Tongue (tissue), 2 donors: ENCODE results near the gene PEX14. TPM values are rescaled to one million over a fixed set of nuclear protein-coding genes. Genes with fewer than 3 reads are reported as not detected.

Source experiments
- DNase-seq: peaks from one replicate; pipeline ENCODE4 v3.0.0-alpha.2; 2015
- total RNA-seq: library from RNA; depleted of rRNA; stranded (reverse); fragments of >200 nt; gene quantifications from one replicate; pipeline ENCODE4 v1.2.3, GENCODE V29; 2014

PEX14 gene
- total RNA-seq, 1 donor from 2014 or later: 18.0 TPM

DNA sequence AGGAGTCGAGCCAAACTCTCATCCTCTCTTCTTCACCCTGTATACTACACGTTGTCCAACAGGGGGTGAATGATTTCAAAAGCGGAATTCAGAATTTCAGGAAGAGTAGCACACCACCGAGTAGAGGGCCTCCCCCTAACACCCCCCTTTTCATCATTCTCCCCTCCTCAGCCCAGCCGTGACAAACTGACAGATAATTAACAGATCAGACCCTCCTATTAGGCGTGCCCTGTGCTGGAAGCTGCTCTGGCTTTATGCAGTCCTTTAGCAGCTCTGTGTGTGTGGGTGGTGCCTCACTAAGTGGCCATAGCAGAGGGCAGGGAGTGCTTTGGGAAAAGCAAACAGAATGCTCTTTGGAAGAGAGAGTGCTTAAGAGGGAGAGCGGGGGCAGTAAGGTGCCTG, 44.3 kb downstream of the PEX14 start:
- no peak for DNase-seq

DNA sequence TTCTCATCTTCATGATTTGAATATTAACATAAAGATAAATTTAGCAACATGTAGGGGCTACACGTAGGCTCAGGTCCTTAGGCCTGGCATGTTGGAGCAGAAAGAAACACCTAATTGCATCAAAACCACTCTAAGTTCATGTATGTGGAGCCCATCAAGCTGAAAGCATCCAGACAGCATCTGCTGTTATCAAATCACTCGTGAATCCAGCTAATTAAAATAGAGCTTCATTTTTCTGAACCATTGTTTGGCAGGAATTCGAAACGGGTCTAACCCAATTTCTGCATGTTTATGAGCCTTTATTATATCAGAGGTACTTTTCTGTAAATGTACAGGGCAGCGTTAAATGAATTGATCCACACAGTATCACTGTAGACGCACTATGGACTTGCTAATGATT, 45.7 kb downstream of the PEX14 start:
- no peak for DNase-seq

DNA sequence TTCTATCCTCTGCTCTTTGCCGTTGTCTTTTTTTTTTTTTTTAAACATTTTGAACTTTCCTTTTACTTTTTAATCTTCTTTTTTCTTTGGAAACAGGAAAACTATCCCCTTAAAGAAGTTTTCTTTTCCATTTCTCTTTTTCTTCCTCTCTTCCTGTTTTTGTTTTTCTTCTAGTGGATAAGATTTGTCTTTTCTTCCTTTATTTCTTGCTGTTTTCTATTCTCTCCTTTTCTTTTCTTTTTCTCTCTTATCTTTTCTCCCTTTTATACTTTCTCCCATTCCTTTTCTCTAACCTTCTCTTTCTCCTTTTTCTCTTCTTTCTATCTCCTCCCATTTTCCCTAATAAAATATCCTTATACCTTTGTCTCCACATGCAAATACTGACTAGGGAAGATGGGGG, 46.2 kb downstream of the PEX14 start:
- no peak for DNase-seq

DNA sequence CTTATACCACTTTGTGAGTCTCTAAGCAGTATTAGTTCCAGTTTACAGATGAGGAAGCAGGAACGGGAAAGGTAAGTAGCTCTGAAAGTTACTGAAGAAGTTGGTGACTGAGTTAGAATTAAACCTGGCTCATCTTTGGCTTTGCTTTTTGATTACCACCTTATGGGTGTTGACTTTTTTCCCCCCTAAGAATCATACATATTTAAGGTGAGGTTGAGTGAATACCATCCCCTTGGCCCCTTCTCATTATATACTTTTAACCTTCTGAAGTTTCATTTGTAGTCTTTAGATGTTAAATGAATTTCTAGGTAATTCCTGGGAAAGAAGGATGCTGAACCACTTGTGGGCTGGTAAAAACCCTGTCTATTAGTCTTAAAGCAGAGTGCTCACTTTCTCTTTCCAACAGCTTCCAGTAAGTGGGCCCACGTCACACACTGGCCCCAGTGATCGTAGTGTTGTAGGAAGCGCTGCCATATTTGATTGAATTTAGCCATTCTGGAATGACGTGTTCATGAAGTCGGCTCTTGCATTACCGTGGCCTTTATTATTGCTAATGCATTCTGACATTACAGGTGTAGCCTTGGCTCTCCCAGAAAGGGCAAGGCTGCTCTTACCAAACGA, 46.9 kb downstream of the PEX14 start:
- no peak for DNase-seq

DNA sequence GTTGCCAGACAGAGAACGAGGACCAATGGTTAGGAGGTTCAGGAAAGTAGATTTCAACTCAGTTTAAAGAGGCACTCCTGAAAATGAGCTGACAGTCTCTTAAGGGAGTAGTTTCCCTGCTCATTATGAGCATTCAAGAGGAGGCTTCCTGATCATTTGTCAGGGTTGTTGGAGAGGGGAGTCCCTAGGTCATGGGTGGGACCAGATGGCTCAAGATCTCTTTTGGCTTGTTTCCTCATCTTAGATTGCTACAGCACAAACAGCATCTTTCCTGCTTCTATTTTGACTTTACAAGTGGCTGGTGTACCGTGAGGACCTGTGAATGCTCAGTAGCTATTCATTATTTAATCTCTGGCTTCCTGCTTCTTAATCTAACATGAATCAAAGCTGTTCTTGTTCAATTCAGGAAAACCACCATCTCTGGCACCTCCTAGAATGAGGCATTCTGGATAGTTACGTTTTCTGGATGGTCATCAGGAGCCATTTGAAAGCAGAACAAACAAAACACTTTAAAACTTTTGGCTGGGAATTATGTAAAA, 47.6 kb downstream of the PEX14 start:
- DNase-seq: no peak

DNA sequence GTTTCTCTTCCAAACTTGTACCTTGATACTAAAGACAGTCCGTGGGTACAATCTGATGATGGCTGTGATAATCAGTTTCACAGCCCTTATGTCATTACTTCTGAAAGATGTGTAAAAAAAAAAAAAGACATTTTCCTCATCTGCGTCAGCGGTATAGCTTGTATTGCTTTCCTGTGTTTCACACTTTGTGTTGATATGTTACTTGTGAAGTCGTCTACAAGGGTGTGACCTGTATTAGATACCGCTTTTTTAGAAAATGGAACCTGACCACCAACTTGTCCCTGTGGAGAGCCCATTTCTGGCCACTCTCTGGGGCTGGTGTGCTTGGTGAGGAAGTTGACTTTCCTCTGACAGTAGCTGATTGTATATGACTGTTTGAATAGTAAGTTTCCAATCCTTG, 50.5 kb downstream of the PEX14 start:
- DNase-seq: no peak

DNA sequence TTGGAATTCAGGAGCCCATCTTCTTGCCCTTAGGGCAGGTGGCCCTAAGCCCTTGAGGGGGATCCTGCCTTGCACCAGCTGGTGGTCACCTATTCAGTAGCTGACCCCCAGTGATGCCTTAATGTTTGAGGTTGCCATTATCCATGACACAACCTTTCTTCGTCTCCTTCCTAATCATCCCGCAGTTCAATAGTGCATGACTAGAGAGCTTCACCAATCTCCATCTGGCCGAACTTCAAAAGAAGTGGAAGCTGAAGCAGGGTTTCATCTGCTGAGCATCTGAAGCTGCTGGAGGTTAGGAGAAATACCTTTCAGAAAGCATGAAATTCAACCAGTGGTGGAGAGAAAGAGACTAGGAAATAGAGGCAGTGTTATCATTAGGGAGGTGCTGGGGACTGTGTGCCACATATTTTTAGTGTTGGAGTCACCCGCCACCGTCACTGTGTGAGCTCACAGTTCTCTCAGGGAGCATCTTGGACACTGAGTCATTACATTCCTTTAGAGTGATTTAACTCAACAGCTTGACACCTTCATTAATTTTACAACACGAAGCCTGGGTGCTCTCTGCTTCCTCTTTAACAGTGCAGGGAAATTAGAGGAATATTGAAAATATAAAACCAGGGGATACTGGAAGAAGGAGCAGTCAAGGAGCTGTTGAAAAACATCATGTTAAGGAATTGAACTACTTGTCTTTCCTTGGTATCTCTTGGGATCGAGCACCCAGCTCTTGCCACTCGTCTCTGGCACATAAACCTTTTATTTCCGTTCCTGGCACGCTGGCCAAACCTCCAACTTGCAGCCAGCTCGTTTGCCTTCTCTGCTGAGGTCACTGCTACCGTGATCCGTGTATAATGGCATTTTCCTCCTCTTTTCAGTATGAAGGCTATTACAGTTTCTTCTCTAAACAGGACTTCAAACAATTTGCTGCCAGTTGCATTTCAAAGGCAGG, 53.6 kb downstream of the PEX14 start:
- no peak for DNase-seq

DNA sequence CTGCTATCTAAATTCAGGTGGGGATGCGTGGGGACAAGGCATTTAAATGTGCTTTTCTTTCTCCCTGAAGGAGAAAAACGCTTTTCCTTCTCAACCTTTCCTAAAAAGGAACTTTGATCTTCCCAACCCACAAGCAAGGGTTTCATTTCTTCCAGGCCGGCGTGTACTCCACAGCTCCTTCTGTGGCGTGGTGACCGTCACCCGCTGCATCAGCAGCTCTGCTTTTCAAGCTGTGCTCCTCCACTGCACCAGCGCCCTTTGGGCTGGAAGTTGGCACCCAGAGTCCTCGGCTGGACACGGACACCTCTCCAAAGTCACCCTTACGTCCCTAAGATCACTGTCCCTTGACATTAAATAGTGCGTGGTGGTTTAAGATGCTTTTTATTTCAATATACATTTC, 54.3 kb downstream of the PEX14 start:
- DNase-seq: no peak

DNA sequence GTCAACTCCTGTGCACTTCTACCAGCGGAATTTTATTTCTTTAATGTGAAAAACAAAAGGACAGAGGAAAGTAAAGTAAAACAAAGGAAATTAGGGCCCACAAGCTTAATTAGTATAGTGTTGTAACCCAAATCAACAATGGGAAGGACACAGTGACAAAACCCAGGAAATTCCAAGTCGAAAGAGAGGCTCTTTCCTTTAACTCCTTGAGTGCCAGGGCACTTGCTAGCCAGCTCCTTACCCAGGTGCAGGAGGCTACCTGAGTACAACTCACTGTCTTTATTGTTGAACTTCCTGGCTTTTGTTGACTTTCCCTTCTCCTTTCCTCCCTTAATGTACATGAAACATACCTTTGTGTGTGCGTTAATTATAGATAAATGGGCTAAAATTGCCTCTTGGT, 55.0 kb downstream of the PEX14 start:
- no peak for DNase-seq

DNA sequence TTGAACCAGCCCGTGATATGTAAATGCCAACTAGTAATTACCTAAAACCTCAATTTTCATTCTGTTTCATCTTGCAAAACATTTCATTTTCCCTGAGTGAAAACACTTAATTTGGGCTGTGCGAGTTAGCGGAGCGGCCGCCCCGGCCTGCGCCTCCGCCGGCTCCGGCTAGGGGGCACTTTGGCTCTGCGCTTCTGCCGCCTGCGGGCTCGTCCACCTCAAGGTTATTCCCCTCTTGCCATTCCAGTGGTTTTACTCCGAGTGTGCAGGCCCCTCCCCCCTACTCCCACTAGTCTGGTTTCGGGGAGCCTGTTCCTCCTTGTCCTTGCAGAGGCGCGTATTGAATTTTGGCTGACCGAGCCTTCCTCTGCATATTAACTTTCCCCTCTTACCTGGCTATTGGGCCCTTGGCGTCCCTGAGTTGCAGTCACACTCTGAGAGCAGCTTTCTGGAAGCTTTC, 55.6 kb downstream of the PEX14 start:
- peak; percentile 76 for DNase-seq

DNA sequence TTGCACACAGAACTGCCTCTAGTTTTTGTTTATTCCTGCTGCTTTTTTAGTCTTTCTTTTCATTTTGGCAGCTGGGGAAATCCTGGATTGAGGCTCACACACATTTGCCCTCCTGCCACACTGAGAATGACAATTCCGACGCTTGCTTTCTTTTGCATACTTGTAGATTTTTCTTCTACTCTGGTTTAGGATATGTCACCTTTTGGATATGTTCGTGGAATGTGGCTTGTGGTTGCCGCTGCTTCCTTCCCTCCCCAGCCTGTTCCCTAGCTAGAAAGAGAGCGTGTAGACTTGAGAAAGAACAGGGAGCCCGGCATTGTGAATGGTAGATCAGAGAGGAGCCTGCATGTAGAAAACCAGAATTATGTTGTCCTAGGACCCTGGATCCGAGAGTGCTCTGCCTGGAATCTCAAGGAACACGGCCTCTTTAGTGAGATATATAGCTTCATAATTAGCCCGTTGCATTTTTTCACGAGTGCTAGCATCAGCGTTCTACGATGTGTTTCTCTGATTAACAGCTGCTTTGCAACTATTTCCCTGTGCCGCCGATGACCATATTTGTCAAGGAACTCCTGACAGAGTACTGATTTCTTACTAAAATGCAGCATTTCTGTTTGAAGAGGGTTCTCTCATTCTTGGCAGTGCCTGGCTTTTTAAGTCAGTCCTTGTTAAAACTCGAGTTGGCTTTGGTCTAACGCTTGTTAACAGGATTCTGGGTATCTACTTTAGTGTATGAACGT, 56.2 kb downstream of the PEX14 start:
- DNase-seq: no peak

DNA sequence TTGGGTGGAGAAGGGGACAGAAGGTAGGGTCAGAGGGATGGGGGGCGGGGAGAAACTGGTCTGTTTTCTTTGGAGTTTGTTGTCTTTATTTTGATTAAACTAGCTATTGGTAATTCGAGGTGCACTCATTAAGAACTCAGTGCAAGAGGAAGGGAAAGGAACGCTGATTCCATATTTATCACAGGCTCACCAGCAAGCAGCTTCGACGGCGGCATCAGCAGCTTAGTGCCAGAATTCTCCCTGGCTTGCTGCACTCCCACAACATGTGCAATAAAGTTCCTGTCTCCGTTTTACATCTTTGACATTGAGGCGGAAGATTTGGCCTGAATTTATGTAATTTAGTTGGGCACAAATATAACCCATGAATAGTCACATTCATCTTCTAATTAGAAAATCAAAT, 57.6 kb downstream of the PEX14 start:
- no peak for DNase-seq

DNA sequence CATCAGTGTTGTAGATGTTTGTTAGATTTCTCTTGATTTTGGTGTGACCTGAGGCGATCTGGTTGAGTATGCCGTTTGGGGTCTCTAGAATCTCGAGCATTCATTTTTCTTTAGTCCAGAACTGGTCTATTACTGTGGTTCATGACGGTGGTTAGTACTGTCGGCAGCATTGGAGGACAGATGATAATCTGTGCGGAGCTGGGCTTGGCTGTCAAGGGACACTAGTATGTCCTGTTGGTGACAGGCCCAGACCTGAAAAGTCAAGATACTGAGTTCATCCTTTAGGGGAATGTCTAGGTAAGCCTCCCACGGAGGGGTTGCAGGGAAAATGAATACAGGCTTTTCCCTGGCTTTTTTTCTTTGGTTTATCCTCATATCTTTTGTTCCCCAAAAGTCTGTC, 59.8 kb downstream of the PEX14 start:
- DNase-seq: no peak

DNA sequence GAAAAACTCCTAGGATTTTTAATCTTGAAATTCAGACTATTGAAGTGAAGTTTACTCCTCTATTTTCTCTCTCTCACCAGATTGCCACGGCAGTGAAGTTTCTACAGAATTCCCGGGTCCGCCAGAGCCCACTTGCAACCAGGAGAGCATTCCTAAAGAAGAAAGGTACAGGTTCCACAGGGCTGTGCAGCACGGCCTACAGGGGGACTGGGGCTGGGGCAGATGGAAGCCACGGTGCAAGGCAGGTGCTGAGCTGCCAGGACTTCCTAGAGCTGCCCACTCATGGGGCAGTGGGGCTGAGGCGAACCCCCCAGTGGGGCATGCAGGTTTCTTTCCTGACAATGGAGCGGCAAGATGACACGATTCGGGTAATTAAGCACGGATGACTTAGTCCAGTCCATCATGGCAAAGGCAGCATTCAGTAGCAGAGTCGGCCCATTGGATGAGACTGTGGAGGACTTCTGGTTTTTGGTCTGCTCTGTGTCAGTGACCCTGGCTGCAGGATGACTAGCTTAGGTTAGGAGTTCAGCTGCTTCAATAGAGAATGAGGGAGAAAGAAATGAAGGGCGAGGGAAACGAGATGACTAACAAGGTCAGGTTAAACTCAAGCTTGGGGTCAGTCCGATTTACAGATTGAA, 61.5 kb downstream of the PEX14 start:
- DNase-seq: no peak

DNA sequence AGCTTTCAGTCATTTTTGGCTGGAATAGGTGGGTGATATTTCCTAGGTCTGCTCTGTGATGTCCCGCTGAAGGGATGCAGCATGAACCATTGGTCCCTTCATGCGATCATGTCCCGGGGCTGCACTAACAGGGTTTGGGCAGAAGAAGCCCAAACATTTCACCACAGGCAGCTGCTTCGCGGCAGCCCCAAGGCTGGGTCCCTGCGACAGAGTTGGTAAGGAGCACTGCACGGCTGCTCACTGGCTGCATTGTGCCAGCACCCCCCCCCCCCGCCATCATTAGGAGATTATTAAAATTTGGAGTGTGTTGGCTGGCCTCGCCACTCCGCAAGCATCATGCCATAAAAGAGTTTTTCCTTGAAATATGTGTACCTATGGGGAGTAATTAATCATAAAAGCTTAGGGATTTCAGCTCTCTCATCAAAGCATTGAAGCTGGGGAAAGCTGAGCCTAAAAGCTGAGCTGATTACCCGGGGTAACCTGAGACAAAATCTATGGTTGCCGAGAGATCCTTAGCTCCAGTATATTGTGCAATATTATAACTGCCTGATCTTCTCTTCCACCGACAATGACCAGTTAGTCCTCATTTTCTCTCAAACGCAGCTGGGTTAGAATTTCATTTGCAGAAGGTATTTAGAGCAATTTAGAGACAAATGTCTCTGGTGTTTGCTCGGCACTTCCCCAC, 62.5 kb downstream of the PEX14 start:
- DNase-seq: no peak

DNA sequence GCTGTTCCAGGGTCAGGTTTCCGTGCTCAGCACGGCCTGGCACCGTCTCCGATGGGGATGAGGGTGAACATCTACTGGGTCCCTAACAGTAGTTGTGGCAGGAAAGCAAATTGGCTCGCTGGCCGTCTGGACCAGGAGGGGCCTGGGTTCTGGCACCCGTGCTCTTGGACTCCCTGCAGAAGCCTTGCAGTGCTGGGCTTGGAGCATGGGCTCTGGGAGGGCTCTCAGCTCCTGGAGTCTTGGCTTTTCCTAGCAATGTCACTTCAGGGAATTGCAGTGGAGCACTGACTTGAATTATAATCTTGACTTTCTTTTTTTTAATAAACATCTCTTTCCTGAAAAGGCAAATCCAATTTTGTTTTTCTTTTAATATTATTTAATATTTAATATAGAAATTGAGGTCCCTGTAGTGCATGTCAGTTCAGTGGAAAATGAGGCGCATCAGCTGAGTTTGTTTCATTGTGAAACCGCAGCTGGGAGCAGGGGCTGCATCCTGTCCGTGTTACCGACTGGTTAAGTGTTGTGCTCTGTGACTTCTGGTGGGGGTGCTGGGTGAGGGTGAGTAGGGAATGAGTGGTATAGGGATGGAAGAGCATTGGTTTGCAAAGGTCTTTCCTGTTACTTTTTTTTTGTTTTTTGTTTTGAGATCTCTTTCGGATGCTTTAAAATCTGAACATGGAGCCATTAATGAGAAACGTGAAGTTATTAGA, 64.1 kb downstream of the PEX14 start:
- no peak for DNase-seq

DNA sequence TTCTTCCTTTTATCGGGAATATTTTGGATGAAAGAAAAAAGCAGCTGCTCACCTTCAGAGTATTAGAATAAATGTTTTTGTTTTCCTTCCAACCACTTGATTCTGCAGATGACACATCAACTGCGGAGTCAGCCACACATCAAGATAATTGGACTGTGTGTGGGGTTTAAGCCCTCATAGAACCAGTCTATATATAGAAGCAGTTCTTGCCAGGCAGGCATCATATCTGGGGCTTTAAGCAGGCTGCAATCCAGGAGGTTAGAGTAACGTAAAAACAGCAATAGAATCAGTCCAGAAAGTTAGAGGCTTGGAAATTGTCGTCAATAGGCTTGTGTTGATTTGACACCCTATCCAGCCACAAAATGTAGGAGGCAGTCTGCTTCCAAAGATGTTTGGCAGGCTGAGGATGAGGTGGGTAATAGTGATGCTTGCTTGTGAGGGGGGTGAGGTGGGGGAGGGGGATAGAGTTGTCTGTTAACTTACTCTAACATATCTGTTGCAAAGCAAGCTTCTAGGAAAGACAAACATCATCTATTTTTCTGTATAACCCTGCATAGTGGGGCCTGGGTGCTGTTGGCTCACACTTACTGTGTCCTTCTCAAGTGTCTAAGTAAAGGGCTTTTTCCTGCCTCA, 64.8 kb downstream of the PEX14 start:
- no peak for DNase-seq

DNA sequence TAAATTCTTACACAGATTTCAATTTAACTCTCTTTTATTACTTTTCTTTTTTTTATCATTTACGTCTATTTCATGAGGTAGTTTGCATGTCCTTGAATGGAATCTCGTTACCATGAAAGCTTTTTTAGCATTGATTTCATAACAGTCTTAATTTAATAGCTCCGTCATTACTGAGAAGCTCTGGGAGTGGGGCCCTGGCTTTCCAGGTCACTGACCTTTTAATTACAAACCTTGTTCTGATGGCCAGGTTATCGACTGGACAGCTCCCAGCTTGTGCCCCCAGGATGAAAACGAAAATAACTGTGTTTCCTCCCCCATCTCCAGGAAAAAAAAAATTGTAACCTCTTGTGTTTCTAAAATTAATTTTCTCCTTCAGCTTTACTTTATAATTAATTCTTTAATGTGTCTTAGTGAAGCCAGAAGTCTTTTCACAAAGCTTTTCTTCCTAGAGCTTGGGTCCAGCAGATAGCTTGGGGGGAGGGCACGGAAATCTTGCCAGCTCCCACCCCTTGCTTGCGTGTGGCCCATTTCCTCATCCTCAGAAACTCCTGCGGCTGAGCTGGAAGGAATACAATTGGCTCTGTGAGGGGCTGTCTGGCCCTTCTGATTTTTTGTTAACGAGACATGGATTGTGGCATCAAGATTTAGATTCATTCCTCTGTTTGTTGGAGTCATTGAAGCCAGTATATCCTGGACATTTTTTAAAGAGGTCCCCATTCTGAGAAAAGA, 65.7 kb downstream of the PEX14 start:
- DNase-seq: no peak

DNA sequence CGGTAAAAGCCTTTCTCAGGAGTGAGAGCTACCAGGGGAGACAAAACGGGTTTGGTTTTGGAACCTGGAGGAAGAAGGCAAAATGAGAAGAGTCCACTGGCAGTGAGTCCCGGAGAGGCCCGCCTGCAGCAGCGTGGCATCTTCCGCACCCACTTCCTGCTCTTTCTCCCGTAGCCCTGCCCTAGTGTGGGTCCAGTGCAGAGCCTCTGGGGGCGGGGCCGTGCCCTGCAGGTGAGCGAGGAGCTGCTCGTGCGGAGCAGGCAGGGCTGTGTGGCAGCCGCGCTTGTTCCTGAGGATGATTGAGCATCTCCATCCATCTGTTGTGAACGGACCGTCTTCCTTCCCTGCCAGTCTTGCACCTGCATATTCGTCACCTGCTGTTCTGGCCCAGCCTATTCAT, 66.5 kb downstream of the PEX14 start:
- DNase-seq: no peak

DNA sequence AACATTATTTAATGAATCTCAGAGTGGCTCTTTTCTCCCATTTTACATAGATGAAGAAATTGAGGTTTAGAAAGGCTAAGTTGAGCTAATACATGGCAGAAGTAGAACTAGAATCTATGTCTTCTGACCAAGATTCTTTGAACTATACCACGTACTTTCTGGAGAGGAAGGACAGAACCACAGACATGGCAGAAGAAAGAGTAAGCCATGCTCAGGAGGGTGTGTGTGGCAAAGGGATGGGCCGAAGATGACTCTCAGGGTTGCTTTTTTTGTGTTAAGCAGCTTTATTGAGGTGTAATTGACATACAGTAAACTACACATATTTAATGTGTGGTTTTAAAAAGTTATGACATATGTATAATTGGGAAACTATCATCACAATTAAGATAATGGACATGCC, 69.5 kb downstream of the PEX14 start:
- DNase-seq: no peak
